Omental fat pad (tissue), 4 donors: ENCODE measurements around the gene ECM2. TPM values are rescaled to one million over a fixed set of nuclear protein-coding genes. Genes with fewer than 3 reads are reported as not detected.

Experiments used
- ATAC-seq: fragments of 150-250 bp; one replicate; pipeline ENCODE4 v1.9.1; 2016; ENCODE audit warnings: mild to moderate bottlenecking, moderate library complexity; ENCODE audit not compliant: low FRiP score
- DNase-seq: peaks from one replicate; pipeline ENCODE4 v3.0.0-alpha.2; 2019; ENCODE audit warnings: low spot score
- total RNA-seq, 4 donors: library from RNA; depleted of rRNA; stranded (reverse); fragments of >200 nt; gene quantifications; one replicate each; pipeline ENCODE4 v1.1.0, GENCODE V29; 2016
- TF ChIP-seq, protein P1 (sequence below), 3 donors: fragments of 450-650 bp; IDR thresholded peaks; one replicate each; pipeline ENCODE4 v1.5.1; 2016 to 2017; ENCODE audit warnings: antibody characterized with exemption in 3 of 3, mild to moderate bottlenecking in 3 of 3, moderate library complexity in 2 of 3

Gene ECM2
- total RNA-seq, 4 donors from 2014 or later, result 45.6 to 80.6 (median 54.1) TPM

DNA sequence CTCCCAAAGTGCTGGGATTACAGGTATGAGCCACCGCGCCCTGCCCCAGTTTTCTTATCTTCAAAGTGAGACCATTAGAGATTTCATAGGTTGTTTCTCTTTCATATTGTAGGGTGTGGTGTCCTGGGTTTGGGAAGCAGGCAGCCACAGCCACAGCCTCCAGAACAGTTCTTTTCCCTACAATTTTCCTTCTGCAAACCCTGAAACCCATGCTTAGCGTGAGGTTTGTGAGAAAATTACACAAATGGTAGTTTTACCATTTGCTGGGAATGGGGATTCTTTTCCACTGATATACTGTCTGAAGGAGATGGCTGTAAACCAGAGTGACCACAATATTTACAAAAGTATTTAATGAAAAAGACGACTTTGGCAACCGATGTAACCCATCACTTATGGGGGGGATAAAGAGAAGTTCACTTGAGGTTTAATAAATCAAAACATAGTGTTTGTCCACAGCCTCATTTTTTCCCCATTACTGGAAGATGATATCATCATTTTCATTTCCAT is 26.7 kb upstream of the ECM2 start:
- TF ChIP-seq, protein P1, sequence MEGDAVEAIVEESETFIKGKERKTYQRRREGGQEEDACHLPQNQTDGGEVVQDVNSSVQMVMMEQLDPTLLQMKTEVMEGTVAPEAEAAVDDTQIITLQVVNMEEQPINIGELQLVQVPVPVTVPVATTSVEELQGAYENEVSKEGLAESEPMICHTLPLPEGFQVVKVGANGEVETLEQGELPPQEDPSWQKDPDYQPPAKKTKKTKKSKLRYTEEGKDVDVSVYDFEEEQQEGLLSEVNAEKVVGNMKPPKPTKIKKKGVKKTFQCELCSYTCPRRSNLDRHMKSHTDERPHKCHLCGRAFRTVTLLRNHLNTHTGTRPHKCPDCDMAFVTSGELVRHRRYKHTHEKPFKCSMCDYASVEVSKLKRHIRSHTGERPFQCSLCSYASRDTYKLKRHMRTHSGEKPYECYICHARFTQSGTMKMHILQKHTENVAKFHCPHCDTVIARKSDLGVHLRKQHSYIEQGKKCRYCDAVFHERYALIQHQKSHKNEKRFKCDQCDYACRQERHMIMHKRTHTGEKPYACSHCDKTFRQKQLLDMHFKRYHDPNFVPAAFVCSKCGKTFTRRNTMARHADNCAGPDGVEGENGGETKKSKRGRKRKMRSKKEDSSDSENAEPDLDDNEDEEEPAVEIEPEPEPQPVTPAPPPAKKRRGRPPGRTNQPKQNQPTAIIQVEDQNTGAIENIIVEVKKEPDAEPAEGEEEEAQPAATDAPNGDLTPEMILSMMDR (IDR thresholded peaks at IDR 0.05), result no peak
- ATAC-seq, result no peak
- no peak for DNase-seq

DNA sequence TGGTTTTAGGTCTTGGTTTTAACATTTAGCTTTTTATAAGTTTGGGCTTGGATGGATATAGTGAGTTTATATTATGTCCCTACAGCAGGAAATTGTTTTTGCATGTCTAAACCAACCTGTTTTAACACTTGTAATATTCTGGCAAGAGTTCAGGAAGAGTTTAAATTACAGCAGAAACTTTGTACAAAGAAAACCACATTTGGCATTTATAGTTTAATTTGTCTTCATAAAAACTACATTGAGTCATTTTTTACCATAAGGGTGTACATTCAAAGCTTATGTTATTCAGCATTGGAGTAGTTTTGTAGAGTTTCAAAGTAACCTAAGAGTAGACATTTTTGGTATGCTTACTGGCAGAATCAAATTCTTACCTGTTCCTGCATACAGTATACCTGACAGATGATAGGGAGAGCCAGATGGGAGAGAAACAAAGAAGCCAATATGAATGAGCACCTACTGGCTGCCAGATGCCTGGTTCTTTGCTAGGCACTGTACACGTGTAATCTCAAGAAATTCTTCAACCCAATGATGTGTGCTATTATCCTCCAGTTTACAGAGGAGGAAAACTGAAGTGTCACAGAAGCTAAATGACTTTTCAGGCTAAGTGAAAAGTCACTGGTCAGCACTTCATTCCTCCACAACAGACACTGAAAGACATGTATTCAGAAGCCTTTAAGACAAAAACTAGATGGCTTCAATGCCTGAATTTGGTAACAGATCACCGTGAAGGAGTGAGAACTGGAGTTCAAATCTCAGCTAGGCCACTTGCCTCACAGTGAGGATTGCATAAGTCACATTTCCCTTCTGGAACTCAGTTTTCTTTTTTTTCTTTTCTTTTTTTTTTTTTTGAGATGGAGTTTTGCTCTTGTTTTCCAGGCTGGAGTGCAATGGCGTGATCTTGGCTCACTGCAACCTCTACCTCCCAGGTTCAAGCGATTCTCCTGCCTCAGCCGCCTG is 25.9 kb upstream of the ECM2 start:
- TF ChIP-seq, protein P1 (IDR thresholded peaks at IDR 0.05), result no peak
- DNase-seq, result no peak
- ATAC-seq, result no peak

DNA sequence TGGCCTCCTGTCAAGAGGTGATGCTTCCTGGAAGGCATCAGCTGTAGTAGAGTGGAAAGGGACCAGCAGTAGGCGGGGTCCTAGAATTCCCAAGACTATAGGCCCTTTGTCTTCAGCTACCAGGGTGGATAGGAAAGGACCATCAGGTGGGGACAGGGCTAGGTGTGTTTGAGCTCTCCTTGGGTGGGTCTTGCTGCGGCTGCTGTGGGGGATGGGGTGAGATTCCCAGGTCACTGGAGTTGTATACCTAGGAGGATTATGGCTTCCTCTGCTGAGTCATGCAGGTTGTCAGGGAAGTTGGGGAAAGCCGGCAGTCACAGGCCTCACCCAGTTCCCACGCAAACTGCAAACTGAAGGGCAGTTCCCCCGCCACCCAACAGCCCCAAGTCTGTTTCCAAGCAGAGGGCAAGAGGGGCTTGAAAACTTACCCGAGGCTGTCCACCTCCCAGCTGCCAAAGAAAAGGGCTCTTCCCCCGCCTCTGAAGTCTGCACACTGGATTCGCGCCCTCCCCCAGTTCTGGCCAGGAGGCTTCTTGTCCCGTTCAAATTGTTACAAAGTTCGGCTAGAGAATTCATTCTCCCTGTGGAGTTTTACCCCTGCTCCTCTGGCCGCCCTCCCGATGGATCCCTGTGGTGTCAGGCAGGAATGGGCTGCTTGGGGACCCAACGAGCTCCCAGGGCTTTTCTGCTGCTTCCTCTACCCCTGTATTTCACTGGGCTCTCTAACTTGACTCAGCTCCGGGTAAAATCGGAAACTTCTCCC is 23.0 kb upstream of the ECM2 start:
- DNase-seq, result no peak
- TF ChIP-seq, protein P1 (IDR thresholded peaks at IDR 0.05), result no peak
- ATAC-seq, result no peak

DNA sequence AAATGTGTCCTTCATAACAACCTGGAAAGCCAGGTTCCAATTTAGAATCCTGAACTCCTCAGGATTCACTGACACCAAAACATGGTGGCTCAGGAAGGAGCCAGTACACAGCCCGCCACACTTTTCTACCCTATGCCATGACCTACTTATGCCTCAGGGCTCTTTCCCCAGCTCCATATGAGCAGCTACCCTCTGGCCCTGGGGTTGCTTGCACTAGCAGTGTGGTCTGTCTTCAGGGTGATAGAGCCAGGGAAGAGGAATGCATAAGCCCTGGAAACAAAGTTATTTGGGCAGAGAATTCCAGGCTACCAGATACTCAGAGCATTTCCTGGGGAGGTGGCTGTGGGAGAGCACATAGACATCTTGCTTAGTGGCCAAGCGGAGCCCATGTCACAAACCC is 15.0 kb upstream of the ECM2 start:
- TF ChIP-seq, protein P1 (IDR thresholded peaks at IDR 0.05), result no peak
- DNase-seq (no peak), ATAC-seq (no peak)

DNA sequence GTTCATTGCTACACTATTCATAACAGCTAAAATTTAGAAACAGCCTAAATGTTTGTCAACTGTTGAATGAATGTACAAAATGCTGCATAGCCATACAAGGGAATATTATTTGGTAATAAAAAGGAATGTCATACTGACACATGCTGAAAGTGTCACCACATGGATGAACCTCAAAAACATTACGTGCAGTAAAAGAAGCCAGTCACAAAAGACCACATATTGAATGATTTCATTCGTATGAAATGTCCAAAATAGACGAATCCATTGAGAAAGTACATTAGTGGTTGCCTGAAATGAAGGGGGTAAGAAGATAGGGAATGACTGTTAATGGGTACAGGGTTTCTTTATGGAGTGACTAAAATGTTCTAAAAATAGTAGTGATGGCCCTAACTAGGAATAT is 11.6 kb upstream of the ECM2 start:
- TF ChIP-seq, protein P1 (IDR thresholded peaks at IDR 0.05), result no peak
- ATAC-seq (no peak), DNase-seq (no peak)

DNA sequence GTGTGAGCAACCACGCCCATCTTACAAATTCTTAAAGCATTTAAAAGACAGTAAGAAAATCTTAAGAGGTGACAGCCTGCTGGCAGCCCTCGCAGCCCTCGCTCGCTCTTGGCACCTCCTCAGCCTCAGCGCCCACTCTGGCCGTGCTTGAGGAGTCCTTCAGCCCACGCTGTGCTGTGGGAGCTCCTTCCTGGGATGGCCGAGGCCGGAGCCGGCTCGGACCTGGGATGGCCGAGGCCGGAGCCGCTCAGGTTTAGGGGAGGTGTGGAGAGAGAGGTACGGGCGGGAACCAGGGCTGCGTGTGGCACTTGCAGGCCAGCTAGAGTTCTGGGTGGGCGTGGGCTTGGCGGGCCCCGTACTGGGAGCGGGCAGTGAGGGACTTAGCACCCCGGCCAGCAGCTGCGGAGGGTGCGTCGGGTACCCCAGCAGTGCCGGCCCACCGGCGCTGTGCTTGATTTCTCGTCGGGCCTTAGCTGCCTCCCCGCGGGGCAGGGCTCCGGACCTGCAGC is 9.3 kb upstream of the ECM2 start:
- ATAC-seq (no peak), DNase-seq (no peak)
- TF ChIP-seq, protein P1 (IDR thresholded peaks at IDR 0.05), result no peak
